Endothelial cell of umbilical vein (primary cell): ENCODE measurements around the gene HIRA. TPM values are rescaled to one million over a fixed set of nuclear protein-coding genes. Genes with fewer than 3 reads are reported as not detected.

Experiments
- BruUV-seq: library from RNA; stranded (reverse); fragments of 400-500 nt; replicated peaks from 2 replicates; lab custom pipeline; 2021; lab: Mats Ljungman, UMichigan
- CTCF ChIA-PET: fragments of 300-600, 350-600 bp; sonication (Branson Sonifier 250); formaldehyde crosslinking; loops from one replicate; lab custom pipeline; 2021; ENCODE audit warnings: antibody characterized with exemption, inconsistent platforms; lab: Charles Lee
- POLR2A ChIA-PET: fragments of 300-600, 350-600 bp; sonication (Branson Sonifier 250); formaldehyde crosslinking; loops from one replicate; lab custom pipeline; 2021; ENCODE audit warnings: antibody characterized with exemption, inconsistent platforms; lab: Charles Lee
- DNase-seq: peaks from one replicate; pipeline ENCODE4 v3.0.0-alpha.2; 2011; ENCODE audit warnings: low read depth, low spot score
- FAIRE-seq: peaks from 2 replicates; lab custom pipeline; 2011; peaks lifted over from hg19 to GRCh38; lab: Jason Lieb, UNC
- H2AFZ ChIP-seq: 2 replicates; pipeline ENCODE4 v1.6.0; 2012; ENCODE audit warnings: low read depth, low read length, control low read depth, inconsistent platforms
- H3K27ac ChIP-seq: 2 replicates; pipeline ENCODE4 v1.5.1; 2011; ENCODE audit warnings: low read depth, mild to moderate bottlenecking, control low read depth, low read length, moderate library complexity; ENCODE audit not compliant: insufficient read depth
- H3K27me3 ChIP-seq, 2 experiments: 2 replicates each; pipeline versions ENCODE4 v1.6.0 to v1.6.1; 2011; ENCODE audit warnings: low read length in 2 of 2, mixed read lengths in 1 of 2; ENCODE audit not compliant: control insufficient read depth in 2 of 2, insufficient read depth in 2 of 2
- H3K36me3 ChIP-seq, 2 experiments: 2 replicates in 1 of 2; 3 replicates in 1 of 2; pipeline ENCODE4 v1.5.1; 2011; ENCODE audit warnings: low read length in 2 of 2, mild to moderate bottlenecking in 1 of 2, moderate library complexity in 1 of 2; ENCODE audit not compliant: control insufficient read depth in 2 of 2, insufficient read depth in 2 of 2; ENCODE audit errors: extremely low read depth in 1 of 2
- H3K4me1 ChIP-seq: 3 replicates; pipeline ENCODE4 v1.5.1; 2011; ENCODE audit warnings: mild to moderate bottlenecking, low read length; ENCODE audit not compliant: control insufficient read depth, insufficient read depth; ENCODE audit errors: extremely low read depth
- H3K4me2 ChIP-seq: 2 replicates; pipeline ENCODE4 v1.6.1; 2011; ENCODE audit warnings: low read length, control low read depth, mixed read lengths; ENCODE audit not compliant: insufficient read depth
- H3K4me3 ChIP-seq, 3 experiments: fragments of 200-600 bp in 1 of 3; sonication (generic), shearing (Covaris generic) in 1 of 3; replicated peaks in 1 of 3; 2 replicates each; pipeline ENCODE4 v1.5.1; 2011 to 2016; ENCODE audit warnings: control low read depth in 3 of 3, low read length in 3 of 3, mild to moderate bottlenecking in 2 of 3, inconsistent platforms in 1 of 3, low read depth in 1 of 3, moderate library complexity in 1 of 3; ENCODE audit not compliant: insufficient read depth in 1 of 3
- H3K79me2 ChIP-seq: 2 replicates; pipeline ENCODE4 v1.6.0; 2012; ENCODE audit warnings: low read length, inconsistent platforms; ENCODE audit not compliant: control insufficient read depth, insufficient read depth
- H3K9ac ChIP-seq: replicated peaks from 2 replicates; pipeline ENCODE3; 2011; ENCODE audit warnings: low read length, control low read depth; ENCODE audit not compliant: insufficient read depth; ENCODE audit errors: extremely low read depth
- H3K9me1 ChIP-seq: replicated peaks from 3 replicates; pipeline ENCODE4 v1.6.0; 2011; ENCODE audit warnings: mild to moderate bottlenecking, low read length; ENCODE audit not compliant: control insufficient read depth, insufficient read depth; ENCODE audit errors: extremely low read depth
- H3K9me3 ChIP-seq: replicated peaks from 2 replicates; pipeline ENCODE4 v1.5.1; 2012; ENCODE audit warnings: low read length, inconsistent platforms; ENCODE audit not compliant: control insufficient read depth, insufficient read depth
- H4K20me1 ChIP-seq: replicated peaks from 2 replicates; pipeline ENCODE3; 2011; ENCODE audit warnings: mild to moderate bottlenecking, low read length; ENCODE audit not compliant: control insufficient read depth, insufficient read depth; ENCODE audit errors: extremely low read depth
- EZH2 ChIP-seq: IDR thresholded peaks from 2 replicates; pipeline ENCODE4 v1.6.1; 2012; ENCODE audit warnings: borderline replicate concordance, low read depth, mild to moderate bottlenecking, moderate library complexity, low read length, inconsistent platforms; ENCODE audit not compliant: severe bottlenecking
- FOS ChIP-seq: IDR thresholded peaks from 2 replicates; pipeline ENCODE4 v1.6.1; 2011; ENCODE audit warnings: mild to moderate bottlenecking, low read length, moderate library complexity, borderline replicate concordance; ENCODE audit not compliant: insufficient read depth
- GATA2 ChIP-seq: IDR thresholded peaks from 2 replicates; pipeline ENCODE4 v1.7.0; 2011; ENCODE audit warnings: low read depth, mild to moderate bottlenecking, moderate library complexity, mixed read lengths, low read length; ENCODE audit not compliant: insufficient read length, insufficient read depth
- JUN ChIP-seq: IDR thresholded peaks from 2 replicates; pipeline ENCODE4 v1.6.1; 2011; ENCODE audit warnings: borderline replicate concordance, low read depth; ENCODE audit not compliant: insufficient read length, insufficient read depth
- MYC ChIP-seq: IDR thresholded peaks from one replicate; pipeline ENCODE4 v1.6.1; 2011; ENCODE audit warnings: mild to moderate bottlenecking, low read depth, low read length
- POLR2A ChIP-seq: IDR thresholded peaks from 2 replicates; pipeline ENCODE4 v1.6.1; 2012; ENCODE audit warnings: low read depth, mild to moderate bottlenecking, control low read depth, low read length
- POLR2AphosphoS5 ChIP-seq: IDR thresholded peaks from 2 replicates; pipeline ENCODE4 v1.6.1; 2012; ENCODE audit warnings: low read depth, mild to moderate bottlenecking, control low read depth, low read length, moderate library complexity; ENCODE audit not compliant: insufficient read depth
- dilution Hi-C: fragments of 300-500 bp; cut with MboI; formaldehyde crosslinking; loops from one replicate; pipeline ENCODE4 v1.15.0; 2019; ENCODE audit warnings: low sequenced_read_pairs; ENCODE audit not compliant: extremely low pct_ligation_motif_present
- intact Hi-C: fragments of 100-400 bp; cut with micrococcal nuclease; formaldehyde crosslinking; loops from one replicate; pipeline ENCODE4 v1.10.0; 2022
- polyA plus RNA-seq, 4 experiments: library from polyadenylated mRNA; depleted of rRNA in 3 of 4; stranded (reverse) in 3 of 4; unstranded in 1 of 4; fragments of >200 nt; gene quantifications; 2 replicates each; pipeline versions ENCODE4 v1.2.1 to v1.2.3, GENCODE V29; 2011 to 2012; ENCODE audit warnings: missing spikeins in 1 of 4
- total RNA-seq: library from RNA; stranded (reverse); gene quantifications from 2 replicates; pipeline ENCODE4 v1.2.3, GENCODE V29; 2021
- TF ChIP-seq, protein P1 (sequence below), 2 donors: IDR thresholded peaks; 1 replicate in 1 of 2; 2 replicates in 1 of 2; pipeline ENCODE4 v1.5.1; 2011; ENCODE audit warnings: low read length in 2 of 2, mild to moderate bottlenecking in 2 of 2, moderate library complexity in 2 of 2, control low read depth in 1 of 2, inconsistent platforms in 1 of 2, low read depth in 1 of 2; ENCODE audit not compliant: insufficient read depth in 1 of 2; ENCODE audit errors: extremely low read depth in 1 of 2
- TF ChIP-seq, protein P2 (sequence below): IDR thresholded peaks from 2 replicates; pipeline ENCODE4 v1.6.1; 2011; ENCODE audit not compliant: insufficient read depth, insufficient read length

Gene HIRA
- total and polyA plus RNA-seq, 2 donors (not counting 3 experiments of a cell fraction or from before 2014, with no cell fraction given): 17.3 to 27.7 TPM

DNA sequence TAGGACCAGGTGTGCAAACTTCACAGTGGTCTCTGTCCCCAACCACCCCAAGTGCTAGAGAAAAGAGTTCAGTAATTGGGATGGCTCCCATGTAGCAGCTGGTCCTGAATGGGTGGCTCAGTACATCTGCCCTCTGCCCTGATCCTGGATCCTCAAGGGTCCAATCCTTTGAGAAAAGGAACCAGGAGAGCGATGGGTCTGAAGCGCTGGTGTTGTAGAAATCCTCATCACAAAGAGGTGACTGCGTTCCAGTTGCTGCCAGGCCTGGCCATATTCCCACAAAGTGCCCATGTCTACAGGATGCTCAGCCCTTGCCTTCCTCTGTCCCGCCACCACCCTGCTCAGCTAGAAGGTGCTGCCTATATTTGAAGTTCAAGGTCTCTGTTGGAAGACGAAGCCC lies 22.2 kb upstream of the HIRA start:
- Histone ChIP-seq H3K9me1 (no peaks in the 10 kb centered on the region), H3K79me2 (no peaks in the 10 kb centered on the region), H3K27me3 (no peaks in the 10 kb centered on the region), H2AFZ (no peak overlapping the region), H3K36me3 (peaks cover 16 to 59% of the 10 kb centered on the region in 2 experiments), H3K4me2 (no peak overlapping the region), H3K27ac (no peak overlapping the region), H3K9me3 (no peaks in the 10 kb centered on the region), H4K20me1 (no peaks in the 10 kb centered on the region), H3K9ac (no peak overlapping the region), H3K4me1 (peaks cover 12% of the 10 kb centered on the region), H3K4me3 (no peak overlapping the region)
- FAIRE-seq: no peak
- intact Hi-C loops (no loop called here), dilution Hi-C loops (no loop called here)
- POLR2A ChIA-PET: no interaction called here
- no peak for DNase-seq
- CTCF ChIA-PET: interaction anchor here (1.1 kb wide), 1 partner anchor 176 kb away, joined by 5 read pairs; no protein-coding TSS in a partner anchor
- no peak for TF ChIP-seq GATA2
- TF ChIP-seq FOS: no peak
- TF ChIP-seq, protein P1, sequence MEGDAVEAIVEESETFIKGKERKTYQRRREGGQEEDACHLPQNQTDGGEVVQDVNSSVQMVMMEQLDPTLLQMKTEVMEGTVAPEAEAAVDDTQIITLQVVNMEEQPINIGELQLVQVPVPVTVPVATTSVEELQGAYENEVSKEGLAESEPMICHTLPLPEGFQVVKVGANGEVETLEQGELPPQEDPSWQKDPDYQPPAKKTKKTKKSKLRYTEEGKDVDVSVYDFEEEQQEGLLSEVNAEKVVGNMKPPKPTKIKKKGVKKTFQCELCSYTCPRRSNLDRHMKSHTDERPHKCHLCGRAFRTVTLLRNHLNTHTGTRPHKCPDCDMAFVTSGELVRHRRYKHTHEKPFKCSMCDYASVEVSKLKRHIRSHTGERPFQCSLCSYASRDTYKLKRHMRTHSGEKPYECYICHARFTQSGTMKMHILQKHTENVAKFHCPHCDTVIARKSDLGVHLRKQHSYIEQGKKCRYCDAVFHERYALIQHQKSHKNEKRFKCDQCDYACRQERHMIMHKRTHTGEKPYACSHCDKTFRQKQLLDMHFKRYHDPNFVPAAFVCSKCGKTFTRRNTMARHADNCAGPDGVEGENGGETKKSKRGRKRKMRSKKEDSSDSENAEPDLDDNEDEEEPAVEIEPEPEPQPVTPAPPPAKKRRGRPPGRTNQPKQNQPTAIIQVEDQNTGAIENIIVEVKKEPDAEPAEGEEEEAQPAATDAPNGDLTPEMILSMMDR (IDR thresholded peaks at IDR 0.05; ENCODE audit: extremely low read depth in 1 of 2, insufficient read depth in 1 of 2, low read depth in 1 of 2, low read length in 2 of 2): no peak
- no peak for TF ChIP-seq POLR2A
- no peak for TF ChIP-seq MYC
- TF ChIP-seq, protein P2, sequence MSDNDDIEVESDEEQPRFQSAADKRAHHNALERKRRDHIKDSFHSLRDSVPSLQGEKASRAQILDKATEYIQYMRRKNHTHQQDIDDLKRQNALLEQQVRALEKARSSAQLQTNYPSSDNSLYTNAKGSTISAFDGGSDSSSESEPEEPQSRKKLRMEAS: no peak
- TF ChIP-seq POLR2AphosphoS5: no peak
- no peak for TF ChIP-seq EZH2
- no peak for TF ChIP-seq JUN
- no TSS peak for BruUV-seq
